KBM-7 (cell line): Measurements from ENCODE around the gene GBX1.

Experiments
- DNase-seq: peaks from one replicate; pipeline ENCODE4 v3.0.0-alpha.2; 2015
- in situ Hi-C: fragments of 300-500 bp; cut with MboI; formaldehyde crosslinking; loops from 2 replicates; pipeline ENCODE4 v1.14.3; 2020; ENCODE audit warnings: low sequenced_read_pairs, low pct_unique_long_range_greater_than_20kb, mixed read lengths

GBX1 gene

DNA sequence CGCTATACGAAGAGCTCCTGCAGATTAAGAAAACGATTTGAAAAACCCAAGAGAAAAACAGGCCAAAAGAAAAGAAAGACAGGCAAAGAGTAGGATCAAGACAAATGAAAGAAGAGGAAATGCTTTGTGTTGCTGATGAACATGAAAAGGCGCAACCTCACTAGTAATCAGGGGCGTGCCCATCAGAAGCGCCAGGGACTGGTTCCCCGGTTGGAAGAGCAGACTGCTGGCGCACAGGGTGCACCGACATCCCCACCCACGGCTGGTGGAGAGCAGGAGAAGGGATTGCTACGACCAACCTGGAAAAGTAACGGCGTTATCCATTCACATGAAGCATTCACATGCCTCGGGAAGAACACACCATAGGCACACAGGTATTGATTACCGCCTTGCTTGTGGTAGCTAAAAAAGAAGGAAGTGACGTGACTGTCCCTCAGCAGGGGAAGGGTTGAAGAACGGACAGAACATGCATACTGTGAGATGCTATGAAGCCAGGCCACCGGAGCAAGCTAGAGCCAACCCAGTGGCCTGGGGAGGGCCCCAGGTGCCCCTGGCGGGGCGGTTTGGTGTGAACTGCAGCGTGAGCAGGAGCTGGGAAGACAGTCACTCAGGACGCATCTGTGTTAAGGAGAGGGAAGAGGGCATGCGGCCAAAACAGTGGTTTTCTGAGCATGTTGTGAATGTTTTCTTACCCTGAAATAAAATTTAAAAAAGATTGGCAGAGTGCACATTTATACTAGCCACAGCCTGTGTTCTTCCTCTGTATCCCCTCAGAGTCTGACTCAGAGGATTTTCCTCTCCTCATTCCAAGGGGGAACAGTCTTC, 62.9 kb downstream of the GBX1 start:
- in situ Hi-C loops = no loop called here
- DNase-seq = no peak

DNA sequence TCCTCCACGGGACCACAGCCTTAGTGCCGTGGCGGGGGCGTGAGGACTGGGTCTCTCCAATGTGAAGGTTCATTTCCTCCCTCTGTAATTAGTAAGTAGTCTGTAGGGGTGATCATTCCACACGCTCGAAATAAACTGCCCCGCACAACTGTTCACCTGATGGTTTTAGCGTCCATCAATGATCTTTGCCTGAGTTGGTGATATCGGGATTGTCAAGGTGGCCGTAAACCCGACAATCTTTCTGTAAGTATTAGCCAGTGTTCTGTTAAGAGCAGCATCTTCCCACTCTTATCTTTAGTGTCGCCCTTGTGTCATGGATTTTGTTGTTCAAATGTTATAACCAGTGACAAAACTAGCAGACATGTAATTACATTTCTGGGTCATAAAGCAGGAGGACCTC, 63.5 kb downstream of the GBX1 start:
- in situ Hi-C loops = no loop called here
- DNase-seq = no peak

DNA sequence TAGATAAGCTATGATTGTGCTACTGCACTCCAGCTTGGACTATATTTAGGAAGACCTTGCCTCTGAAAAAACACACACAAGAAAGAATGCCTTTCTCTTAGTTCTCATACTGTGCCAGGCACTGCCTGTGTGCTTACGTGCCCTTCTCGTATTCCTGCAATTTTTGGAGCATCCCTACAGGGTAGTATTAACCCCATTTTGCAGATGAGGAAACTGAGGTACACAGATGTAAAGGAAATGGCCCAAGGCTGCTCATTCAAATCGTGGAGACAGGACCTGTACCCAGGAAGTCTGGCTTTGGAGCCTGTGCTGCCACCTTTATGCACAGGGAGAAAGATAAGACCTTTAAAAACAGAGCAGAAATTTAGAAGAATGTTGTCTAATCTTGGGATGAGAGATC, 64.5 kb downstream of the GBX1 start:
- no peak for DNase-seq
- in situ Hi-C loops = no loop called here

DNA sequence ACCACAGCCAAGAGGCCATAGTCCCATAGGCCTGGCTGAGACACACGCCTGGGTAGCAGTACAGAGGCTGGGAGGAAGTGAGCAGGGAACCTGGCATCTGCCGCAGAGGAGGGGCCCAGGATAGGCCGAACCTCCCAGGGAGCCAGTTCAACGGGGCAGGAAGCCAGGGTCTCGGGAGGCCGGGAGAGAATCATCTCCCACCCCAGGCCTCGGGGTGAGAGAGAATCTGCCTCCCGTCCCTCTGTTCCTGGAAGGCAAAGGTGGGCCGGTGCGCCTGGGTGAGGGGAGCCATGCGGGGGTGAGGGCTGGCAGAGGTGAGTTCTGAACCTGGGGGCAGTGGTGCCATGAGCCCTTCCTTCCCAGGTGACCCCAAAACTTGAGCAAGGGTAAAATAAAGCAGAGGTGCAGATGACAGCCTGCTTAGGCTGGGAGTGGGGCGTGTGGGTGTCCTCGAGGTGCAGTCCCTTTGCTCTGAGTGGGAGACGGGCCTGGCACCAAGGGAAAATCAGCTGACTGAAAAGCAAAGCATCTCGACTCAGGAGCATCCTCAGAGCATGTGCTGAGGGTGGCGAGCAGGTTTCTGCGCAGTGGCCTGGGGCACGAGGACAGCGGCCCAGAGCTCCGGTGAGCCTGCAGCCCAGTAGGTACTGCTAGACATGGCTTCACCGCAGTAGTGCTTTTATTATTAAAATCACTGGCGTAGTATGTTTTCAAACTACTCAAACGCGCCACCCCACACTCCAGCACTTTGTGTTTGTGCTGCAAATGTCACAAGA, 65.7 kb downstream of the GBX1 start:
- DNase-seq = no peak
- in situ Hi-C loops = no loop called here

- in situ Hi-C loops = no loop called here
Observed at GRCh38 chr7:151100921-151101320, 66.6 kb downstream of the GBX1 start.

GRCh38 chr7:151099486-151100211, 67.8 kb downstream of the GBX1 start:
- no peak for DNase-seq
- in situ Hi-C loops = no loop called here

More at GRCh38 chr7:151100921-151101320, 66.6 kb downstream of the GBX1 start:
- no peak for DNase-seq
